Measurements from ENCODE around the gene MED13.
"Not testable (repeated sequence)": the region's sequence is repeated elsewhere in the genome, so short reads cannot be mapped to it uniquely, and the experiment has no call there.

Gene MED13

GRCh38 chr17:62049299-62049698 is 15.8 kb downstream of the MED13 start:
- no peak for DNase-seq

GRCh38 chr17:62048262-62048661 is 16.8 kb downstream of the MED13 start:
- no peak for DNase-seq

GRCh38 chr17:62045517-62045916 is 19.6 kb downstream of the MED13 start:
- DNase-seq = no peak

GRCh38 chr17:62045109-62045508 is 20.0 kb downstream of the MED13 start:
- no peak for DNase-seq

GRCh38 chr17:62043602-62044001 is 21.5 kb downstream of the MED13 start:
- no peak for DNase-seq

GRCh38 chr17:62043140-62043539 is 21.9 kb downstream of the MED13 start:
- no peak for DNase-seq

- no peak for DNase-seq
Measured at GRCh38 chr17:62038248-62038647, 26.8 kb downstream of the MED13 start.

GRCh38 chr17:62033317-62033716 is 31.8 kb downstream of the MED13 start:
- no peak for DNase-seq

- DNase-seq = no peak
Measured at GRCh38 chr17:62032480-62032879, 32.6 kb downstream of the MED13 start.

GRCh38 chr17:62030264-62030663 is 34.8 kb downstream of the MED13 start:
- no peak for DNase-seq

- DNase-seq = no peak
Measured at GRCh38 chr17:62024866-62025265, 40.2 kb downstream of the MED13 start.

- DNase-seq = no peak
Measured at GRCh38 chr17:62017912-62018311, 47.2 kb downstream of the MED13 start.

GRCh38 chr17:62017496-62017895 is 47.6 kb downstream of the MED13 start:
- DNase-seq = no peak

GRCh38 chr17:62014526-62014925 is 50.6 kb downstream of the MED13 start:
- DNase-seq = no peak

- no peak for DNase-seq
Measured at GRCh38 chr17:62009220-62009619, 55.9 kb downstream of the MED13 start.

GRCh38 chr17:62008294-62008693 is 56.8 kb downstream of the MED13 start:
- DNase-seq = no peak

GRCh38 chr17:62004388-62004787 is 60.7 kb downstream of the MED13 start:
- DNase-seq = no peak

- not testable (repeated sequence) for DNase-seq
Measured at GRCh38 chr17:62003141-62003540, 61.9 kb downstream of the MED13 start.

- no peak for DNase-seq
Measured at GRCh38 chr17:62001105-62001504, 64.0 kb downstream of the MED13 start.

GRCh38 chr17:62000186-62000585 is 64.9 kb downstream of the MED13 start:
- no peak for DNase-seq

- DNase-seq = not testable (repeated sequence)
Measured at GRCh38 chr17:61998534-61998933, 66.5 kb downstream of the MED13 start.

GRCh38 chr17:61997664-61998063 is 67.4 kb downstream of the MED13 start:
- DNase-seq = no peak

GRCh38 chr17:61996916-61997605 is 68.0 kb downstream of the MED13 start:
- DNase-seq = no peak

- DNase-seq = no peak
Measured at GRCh38 chr17:61989509-61989908, 75.6 kb downstream of the MED13 start.

GRCh38 chr17:61986898-61987297 is 78.2 kb downstream of the MED13 start:
- no peak for DNase-seq

All from activated CD8-positive, alpha-beta memory T cell treated with anti-CD3 and anti-CD28 coated beads, Interleukin-2, amount 50 U/mL, for 48 hours (primary cell).